HepG2 (cell line): Measurements from ENCODE around the gene ACADS. TPM values are rescaled to one million over a fixed set of nuclear protein-coding genes. Genes with fewer than 3 reads are reported as not detected.
A peak's percentile ranks its signal among the peaks of the same experiment; 100 is the strongest.

Source experiments
- CBX5 ChIP-seq: sonication (generic); formaldehyde crosslinking; IDR thresholded peaks from 2 replicates; pipeline ENCODE4 v1.4.0; 2020; ENCODE audit warnings: missing genetic modification reagents, borderline replicate concordance
- HNF4G ChIP-seq, 2 experiments: sonication (generic) in 1 of 2; formaldehyde crosslinking in 1 of 2; IDR thresholded peaks; 2 replicates each; pipeline versions ENCODE4 v1.4.0 to v1.6.1; 2011 to 2020; ENCODE audit warnings: borderline replicate concordance in 2 of 2, low read depth in 2 of 2, mild to moderate bottlenecking in 2 of 2, low read length in 1 of 2, missing genetic modification reagents in 1 of 2, moderate library complexity in 1 of 2
- LCORL ChIP-seq, 2 experiments: fragments of 450-650 bp in 1 of 2; sonication (generic) in 1 of 2; formaldehyde crosslinking in 1 of 2; IDR thresholded peaks; 2 replicates each; pipeline versions ENCODE4 v1.5.0 to v1.6.1; 2017 to 2020; ENCODE audit warnings: antibody characterized with exemption in 1 of 2, missing genetic modification reagents in 1 of 2
- MTA3 ChIP-seq: sonication (generic); formaldehyde crosslinking; IDR thresholded peaks from 2 replicates; pipeline ENCODE4 v1.4.0; 2020; ENCODE audit warnings: missing genetic modification reagents
- NFYB ChIP-seq: sonication (generic); formaldehyde crosslinking; IDR thresholded peaks from 2 replicates; pipeline ENCODE4 v1.4.0; 2020; ENCODE audit warnings: missing genetic modification reagents
- RFX3 ChIP-seq: IDR thresholded peaks from 2 replicates; pipeline ENCODE4 v1.6.1; 2016; ENCODE audit warnings: missing biosample characterization, missing genetic modification reagents
- SP1 ChIP-seq, 2 experiments: fragments of 450-650 bp in 1 of 2; sonication (generic) in 1 of 2; formaldehyde crosslinking in 1 of 2; IDR thresholded peaks; 2 replicates each; pipeline versions ENCODE4 v1.4.0 to v1.6.1; 2016 to 2020; ENCODE audit warnings: missing genetic modification reagents in 1 of 2
- SUZ12 ChIP-seq: fragments of 150-350 bp; IDR thresholded peaks from 2 replicates; pipeline ENCODE4 v1.6.1; 2014; ENCODE audit warnings: low read depth, low read length
- TCF12 ChIP-seq, 2 experiments: fragments of 450-650 bp in 1 of 2; sonication (generic) in 1 of 2; formaldehyde crosslinking in 1 of 2; IDR thresholded peaks; 2 replicates each; pipeline versions ENCODE4 v1.6.1 to v1.8.0; 2017 to 2022; ENCODE audit warnings: antibody characterized with exemption in 1 of 2, mild to moderate bottlenecking in 1 of 2, missing genetic modification reagents in 1 of 2, moderate library complexity in 1 of 2
- ZNF101 ChIP-seq: sonication (generic); formaldehyde crosslinking; IDR thresholded peaks from 2 replicates; pipeline ENCODE4 v1.4.0; 2020; ENCODE audit warnings: mild to moderate bottlenecking, low read depth, missing genetic modification reagents, borderline replicate concordance
- ZNF558 ChIP-seq: sonication (generic); formaldehyde crosslinking; IDR thresholded peaks from 2 replicates; pipeline ENCODE4 v1.9.0; 2022; ENCODE audit warnings: mild to moderate bottlenecking, missing genetic modification reagents, borderline replicate concordance
- ZNF766 ChIP-seq: sonication (generic); formaldehyde crosslinking; IDR thresholded peaks from 2 replicates; pipeline ENCODE4 v1.5.0; 2020; ENCODE audit warnings: missing genetic modification reagents, borderline replicate concordance
- ZNF773 ChIP-seq: sonication (generic); formaldehyde crosslinking; IDR thresholded peaks from 2 replicates; pipeline ENCODE4 v1.4.0; 2020; ENCODE audit warnings: missing genetic modification reagents, borderline replicate concordance
- polyA plus RNA-seq, 8 experiments: library from polyadenylated mRNA; depleted of rRNA in 3 of 8; stranded (reverse) in 7 of 8; unstranded in 1 of 8; fragments of >200 nt; fragmentation: Illumina TruSeq in 4 of 8; extraction: Trizol in 4 of 8; gene quantifications; 2 replicates each; pipeline versions ENCODE4 v1.2.1 to v1.2.3, GENCODE V29; 2011 to 2016; ENCODE audit warnings: low read depth in 4 of 8, missing spikeins in 1 of 8, mixed read lengths in 1 of 8; ENCODE audit not compliant: insufficient read depth in 1 of 8
- total RNA-seq, 5 experiments: library from RNA; depleted of rRNA; stranded (reverse); fragments of >200 nt; fragmentation: Illumina TruSeq; extraction: Trizol; gene quantifications; 2 replicates each; pipeline ENCODE4 v1.2.3, GENCODE V29; 2016; ENCODE audit warnings: low read depth in 1 of 5
- TF ChIP-seq, protein P1 (sequence below): IDR thresholded peaks from 2 replicates; pipeline ENCODE4 v1.6.1; 2016
- TF ChIP-seq, protein P2 (sequence below): sonication (generic); formaldehyde crosslinking; IDR thresholded peaks from 2 replicates; pipeline ENCODE4 v1.4.0; 2020; ENCODE audit warnings: missing genetic modification reagents
- TF ChIP-seq, protein P3 (sequence below): IDR thresholded peaks from 2 replicates; pipeline ENCODE4 v1.6.1; 2016; ENCODE audit warnings: missing biosample characterization, missing genetic modification reagents, low read depth
- TF ChIP-seq, protein P4 (sequence below): sonication (generic); formaldehyde crosslinking; IDR thresholded peaks from 2 replicates; pipeline ENCODE4 v1.5.1; 2020; ENCODE audit warnings: missing genetic modification reagents, mild to moderate bottlenecking, borderline replicate concordance

ACADS gene
- total and polyA plus RNA-seq, 2 of the 13 experiments (the other 11 are each of a cell fraction or from before 2014, with no cell fraction given): 17.4 to 27.7 TPM

DNA sequence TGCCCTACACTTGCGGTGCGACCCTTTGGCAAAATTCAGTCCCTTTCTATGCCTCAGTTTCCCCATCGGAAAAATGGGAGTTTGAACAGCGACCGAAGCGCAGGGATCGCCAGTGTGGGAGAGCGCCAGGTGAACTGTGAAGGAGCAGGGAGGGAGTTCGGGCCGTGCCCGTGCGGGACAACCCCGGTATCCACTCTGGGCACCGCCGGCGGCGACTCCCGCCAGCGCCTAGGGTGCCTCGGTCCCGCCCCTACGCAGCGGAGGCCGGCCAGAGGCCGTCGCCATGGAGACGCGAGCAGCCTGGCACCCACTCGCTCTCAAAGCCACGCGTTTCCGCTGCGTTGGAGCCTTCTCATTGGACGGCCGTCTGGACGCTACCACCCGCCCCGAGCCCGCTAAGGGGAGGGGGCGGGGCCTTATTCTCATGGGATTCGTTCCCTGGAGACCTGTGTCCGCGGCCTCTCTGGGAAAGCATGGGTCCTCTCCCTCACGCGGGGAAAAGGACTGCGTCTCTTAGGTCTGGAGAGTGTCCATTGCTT is 39.4 kb upstream of the ACADS start (continued):
- TF ChIP-seq, protein P1, sequence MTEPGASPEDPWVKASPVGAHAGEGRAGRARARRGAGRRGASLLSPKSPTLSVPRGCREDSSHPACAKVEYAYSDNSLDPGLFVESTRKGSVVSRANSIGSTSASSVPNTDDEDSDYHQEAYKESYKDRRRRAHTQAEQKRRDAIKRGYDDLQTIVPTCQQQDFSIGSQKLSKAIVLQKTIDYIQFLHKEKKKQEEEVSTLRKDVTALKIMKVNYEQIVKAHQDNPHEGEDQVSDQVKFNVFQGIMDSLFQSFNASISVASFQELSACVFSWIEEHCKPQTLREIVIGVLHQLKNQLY: no peak
- TF ChIP-seq SP1 (IDR thresholded peaks at IDR 0.05) (peak; percentile 61; the same call in 1 of the 2 replicates), SP1 (CRISPR knock-in tag; IDR thresholded peaks at IDR 0.05) (peak; percentile 78; the same call in 1 of the 2 replicates), TCF12 (IDR thresholded peaks at IDR 0.05) (no peak), TCF12 (CRISPR knock-in tag; IDR thresholded peaks at IDR 0.05) (no peak), SUZ12 (no peak), LCORL (IDR thresholded peaks at IDR 0.05) (no peak), LCORL (CRISPR knock-in tag; IDR thresholded peaks at IDR 0.05) (no peak), ZNF558 (peak; percentile 60; the same call in 1 of the 2 replicates), MTA3 (no peak), ZNF773 (CRISPR knock-in tag) (no peak), CBX5 (CRISPR knock-in tag) (no peak), ZNF101 (CRISPR knock-in tag) (no peak), NFYB (CRISPR knock-in tag) (peak; percentile 83), ZNF766 (CRISPR knock-in tag) (no peak), RFX3 (CRISPR knock-in tag) (peak; percentile 92), HNF4G (IDR thresholded peaks at IDR 0.05; ENCODE audit: borderline replicate concordance, low read depth, low read length) (no peak), HNF4G (CRISPR knock-in tag; IDR thresholded peaks at IDR 0.05; ENCODE audit: borderline replicate concordance, low read depth) (no peak)
- TF ChIP-seq, protein P2, sequence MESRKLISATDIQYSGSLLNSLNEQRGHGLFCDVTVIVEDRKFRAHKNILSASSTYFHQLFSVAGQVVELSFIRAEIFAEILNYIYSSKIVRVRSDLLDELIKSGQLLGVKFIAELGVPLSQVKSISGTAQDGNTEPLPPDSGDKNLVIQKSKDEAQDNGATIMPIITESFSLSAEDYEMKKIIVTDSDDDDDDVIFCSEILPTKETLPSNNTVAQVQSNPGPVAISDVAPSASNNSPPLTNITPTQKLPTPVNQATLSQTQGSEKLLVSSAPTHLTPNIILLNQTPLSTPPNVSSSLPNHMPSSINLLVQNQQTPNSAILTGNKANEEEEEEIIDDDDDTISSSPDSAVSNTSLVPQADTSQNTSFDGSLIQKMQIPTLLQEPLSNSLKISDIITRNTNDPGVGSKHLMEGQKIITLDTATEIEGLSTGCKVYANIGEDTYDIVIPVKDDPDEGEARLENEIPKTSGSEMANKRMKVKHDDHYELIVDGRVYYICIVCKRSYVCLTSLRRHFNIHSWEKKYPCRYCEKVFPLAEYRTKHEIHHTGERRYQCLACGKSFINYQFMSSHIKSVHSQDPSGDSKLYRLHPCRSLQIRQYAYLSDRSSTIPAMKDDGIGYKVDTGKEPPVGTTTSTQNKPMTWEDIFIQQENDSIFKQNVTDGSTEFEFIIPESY (CRISPR knock-in tag): no peak
- TF ChIP-seq, protein P3, sequence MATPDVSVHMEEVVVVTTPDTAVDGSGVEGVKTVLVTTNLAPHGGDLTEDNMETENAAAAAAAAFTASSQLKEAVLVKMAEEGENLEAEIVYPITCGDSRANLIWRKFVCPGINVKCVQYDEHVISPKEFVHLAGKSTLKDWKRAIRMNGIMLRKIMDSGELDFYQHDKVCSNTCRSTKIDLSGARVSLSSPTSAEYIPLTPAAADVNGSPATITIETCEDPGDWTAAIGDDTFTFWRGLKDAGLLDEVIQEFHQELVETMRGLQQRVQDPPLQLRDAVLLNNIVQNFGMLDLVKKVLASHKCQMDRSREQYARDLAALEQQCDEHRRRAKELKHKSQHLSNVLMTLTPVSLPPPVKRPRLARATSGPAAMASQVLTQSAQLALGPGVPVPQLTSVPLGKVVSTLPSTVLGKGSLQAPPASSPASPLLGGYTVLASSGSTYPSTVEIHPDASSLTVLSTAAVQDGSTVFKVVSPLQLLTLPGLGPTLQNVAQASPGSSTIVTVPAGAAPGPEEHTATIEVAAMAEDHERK (CRISPR knock-in tag): no peak; the same call in 1 of the 2 replicates
- TF ChIP-seq, protein P4, sequence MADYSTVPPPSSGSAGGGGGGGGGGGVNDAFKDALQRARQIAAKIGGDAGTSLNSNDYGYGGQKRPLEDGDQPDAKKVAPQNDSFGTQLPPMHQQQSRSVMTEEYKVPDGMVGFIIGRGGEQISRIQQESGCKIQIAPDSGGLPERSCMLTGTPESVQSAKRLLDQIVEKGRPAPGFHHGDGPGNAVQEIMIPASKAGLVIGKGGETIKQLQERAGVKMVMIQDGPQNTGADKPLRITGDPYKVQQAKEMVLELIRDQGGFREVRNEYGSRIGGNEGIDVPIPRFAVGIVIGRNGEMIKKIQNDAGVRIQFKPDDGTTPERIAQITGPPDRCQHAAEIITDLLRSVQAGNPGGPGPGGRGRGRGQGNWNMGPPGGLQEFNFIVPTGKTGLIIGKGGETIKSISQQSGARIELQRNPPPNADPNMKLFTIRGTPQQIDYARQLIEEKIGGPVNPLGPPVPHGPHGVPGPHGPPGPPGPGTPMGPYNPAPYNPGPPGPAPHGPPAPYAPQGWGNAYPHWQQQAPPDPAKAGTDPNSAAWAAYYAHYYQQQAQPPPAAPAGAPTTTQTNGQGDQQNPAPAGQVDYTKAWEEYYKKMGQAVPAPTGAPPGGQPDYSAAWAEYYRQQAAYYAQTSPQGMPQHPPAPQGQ (CRISPR knock-in tag): 0 out of 2 replicates have a peak, but pooled peaks have one; percentile 2
